Right lobe of liver (tissue), 4 donors: ENCODE results near the gene ARIH1.
"Not testable (repeated sequence)": the region's sequence is repeated elsewhere in the genome, so short reads cannot be mapped to it uniquely, and the experiment has no call there.

Experiments used
- CTCF ChIP-seq, 4 donors: fragments of 200-600 bp in 3 of 4; fragments of 450-650 bp in 1 of 4; IDR thresholded peaks; one replicate each; pipeline versions ENCODE4 v1.5.1 to v1.8.0; 2016 to 2022; ENCODE audit warnings: antibody characterized with exemption in 4 of 4, mild to moderate bottlenecking in 2 of 4
- POLR2A ChIP-seq: fragments of 450-650 bp; IDR thresholded peaks from one replicate; pipeline ENCODE4 v1.6.1; 2017; ENCODE audit warnings: antibody characterized with exemption, mild to moderate bottlenecking
- donor health status: DM: no; HTN: no; CAD: no.
- donor health status: DM: no; HTN: no; CAD: no.
- donor health status: DM: no; HTN: yes; CAD: no.

GRCh38 chr15:72608084-72608483 is 134.0 kb downstream of the ARIH1 start:
- TF ChIP-seq POLR2A; CTCF (IDR thresholded peaks at IDR 0.05): not testable (repeated sequence)
